Thyroid gland (tissue), 4 donors: ENCODE results near the gene NRDE2. TPM values are rescaled to one million over a fixed set of nuclear protein-coding genes. Genes with fewer than 3 reads are reported as not detected.

Experiments used
- DNase-seq, 2 donors: peaks; one replicate each; pipeline ENCODE4 v3.0.0-alpha.2; 2019
- H3K27ac ChIP-seq, 3 donors: fragments of 200-600 bp; sonication (generic); 1 replicate in 2 of 3; 2 replicates in 1 of 3; pipeline ENCODE4 v1.5.1; 2016 to 2019; ENCODE audit warnings: mild to moderate bottlenecking in 1 of 3, moderate library complexity in 1 of 3
- H3K27me3 ChIP-seq: fragments of 200-600 bp; sonication (generic); one replicate; pipeline ENCODE4 v1.5.1; 2019
- H3K36me3 ChIP-seq, 2 donors: fragments of 200-600 bp; sonication (generic); one replicate each; pipeline ENCODE4 v1.5.1; 2016 to 2019
- H3K4me1 ChIP-seq, 2 donors: fragments of 200-600 bp; sonication (generic); one replicate each; pipeline ENCODE4 v1.5.1; 2017 to 2019
- H3K4me3 ChIP-seq, 3 donors: fragments of 200-600 bp; sonication (generic); replicated peaks in 1 of 3; 1 replicate in 2 of 3; 2 replicates in 1 of 3; pipeline ENCODE4 v1.5.1; 2016; ENCODE audit warnings: mild to moderate bottlenecking in 1 of 3
- H3K9me3 ChIP-seq: fragments of 200-600 bp; sonication (generic); one replicate; pipeline ENCODE4 v1.5.1; 2017
- CTCF ChIP-seq, 6 experiments: fragments of 200-600 bp in 3 of 6; fragments of 450-650 bp in 3 of 6; sonication (generic) in 3 of 6; IDR thresholded peaks; one replicate each; pipeline ENCODE4 v1.5.1; 2016 to 2019; ENCODE audit warnings: antibody characterized with exemption in 6 of 6, mild to moderate bottlenecking in 2 of 6, inconsistent platforms in 1 of 6, moderate library complexity in 1 of 6
- POLR2A ChIP-seq, 2 donors: fragments of 450-650 bp; IDR thresholded peaks; one replicate each; pipeline ENCODE4 v1.6.1; 2017; ENCODE audit warnings: antibody characterized with exemption in 2 of 2, mild to moderate bottlenecking in 2 of 2, moderate library complexity in 1 of 2
- WGBS, 2 donors: methylation state at CpG; one replicate each; pipeline ENCODE4 v1.1.5; 2017; 5-methylcytosine and 5-hydroxymethylcytosine counted together
- intact Hi-C: fragments of 100-400 bp; cut with DNase I; formaldehyde crosslinking; loops from one replicate; pipeline ENCODE4 v1.15.1; 2023
- total RNA-seq, 4 donors: library from RNA; depleted of rRNA; stranded (reverse); fragments of >200 nt; gene quantifications; one replicate each; pipeline ENCODE4 v1.2.3, GENCODE V29; 2016

Gene NRDE2
- total RNA-seq, 4 donors from 2014 or later: 21.7 to 38.7 (median 26.7) TPM

- no peak overlapping the region for H3K27ac ChIP-seq
- H3K27me3 ChIP-seq: no peaks in the 10 kb centered on the region
- no peaks in the 10 kb centered on the region for H3K9me3 ChIP-seq
- H3K4me3 ChIP-seq: no peak overlapping the region
- TF ChIP-seq POLR2A (IDR thresholded peaks at IDR 0.05): no peak
- no peak for TF ChIP-seq CTCF (IDR thresholded peaks at IDR 0.05)
- DNase-seq: no peak
- 42 to 71% methylated on average over 4 of the region's 4 CpGs for WGBS, 2 donors
- H3K4me1 ChIP-seq: peaks cover 0 to 2% of the 10 kb centered on the region in 2 donors
- H3K36me3 ChIP-seq: no peaks in the 10 kb centered on the region
- intact Hi-C loops: no loop called here
Measured at GRCh38 chr14:90349739-90350138, 18.0 kb upstream of the NRDE2 start.

GRCh38 chr14:90348270-90348669, 16.5 kb upstream of the NRDE2 start:
- H3K27me3 ChIP-seq: no peaks in the 10 kb centered on the region
- H3K27ac ChIP-seq: no peak overlapping the region
- TF ChIP-seq CTCF (IDR thresholded peaks at IDR 0.05) (no peak), POLR2A (IDR thresholded peaks at IDR 0.05) (no peak)
- no peaks in the 10 kb centered on the region for H3K9me3 ChIP-seq
- H3K4me1 ChIP-seq: no peaks in the 10 kb centered on the region
- H3K36me3 ChIP-seq: no peaks in the 10 kb centered on the region
- intact Hi-C loops: no loop called here
- WGBS, 2 donors: 92 to 97% methylated on average over 2 of the region's 2 CpGs
- H3K4me3 ChIP-seq: no peak overlapping the region
- no peak for DNase-seq

GRCh38 chr14:90345239-90345557, 13.5 kb upstream of the NRDE2 start:
- Histone ChIP-seq H3K4me1 (no peaks in the 10 kb centered on the region), H3K27ac (no peak overlapping the region), H3K36me3 (no peaks in the 10 kb centered on the region), H3K4me3 (no peak overlapping the region), H3K27me3 (no peaks in the 10 kb centered on the region), H3K9me3 (no peaks in the 10 kb centered on the region)
- no peak for DNase-seq
- intact Hi-C loops: no loop called here
- no peak for TF ChIP-seq POLR2A (IDR thresholded peaks at IDR 0.05)
- TF ChIP-seq CTCF (IDR thresholded peaks at IDR 0.05): no peak

- Histone ChIP-seq H3K9me3 (no peaks in the 10 kb centered on the region), H3K27me3 (no peaks in the 10 kb centered on the region), H3K4me3 (no peak overlapping the region), H3K27ac (no peak overlapping the region), H3K4me1 (no peaks in the 10 kb centered on the region), H3K36me3 (no peaks in the 10 kb centered on the region)
- DNase-seq: no peak
- TF ChIP-seq CTCF (IDR thresholded peaks at IDR 0.05) (no peak), POLR2A (IDR thresholded peaks at IDR 0.05) (no peak)
- whole genome bisulfite sequencing, 2 donors: 70 to 74% methylated on average over 10 of the region's 10 CpGs
- intact Hi-C loops: no loop called here
Measured at GRCh38 chr14:90344331-90345238, 12.8 kb upstream of the NRDE2 start.

GRCh38 chr14:90342327-90342726, 10.6 kb upstream of the NRDE2 start:
- no peak overlapping the region for H3K27ac ChIP-seq
- no peaks in the 10 kb centered on the region for H3K36me3 ChIP-seq
- TF ChIP-seq POLR2A (IDR thresholded peaks at IDR 0.05) (no peak), CTCF (IDR thresholded peaks at IDR 0.05) (no peak)
- no peaks in the 10 kb centered on the region for H3K4me1 ChIP-seq
- WGBS, 2 donors: 53 to 55% methylated on average over 4 of the region's 4 CpGs
- no peak for DNase-seq
- no peaks in the 10 kb centered on the region for H3K27me3 ChIP-seq
- intact Hi-C loops: no loop called here
- H3K4me3 ChIP-seq: no peak overlapping the region
- no peaks in the 10 kb centered on the region for H3K9me3 ChIP-seq
